ENCODE data around the gene TCEAL8. TPM values are rescaled to one million over a fixed set of nuclear protein-coding genes. Genes with fewer than 3 reads are reported as not detected.

The TCEAL8 gene
- total and polyA plus RNA-seq, 8 donors: 20.0 to 118 (median 78.3) TPM

GRCh38 chrX:103214870-103215424 is 40.0 kb downstream of the TCEAL8 start, which contains the start of gene BEX4:
Gene BEX4 (plus strand): TSS chrX:103215108. CDS start chrX:103216154, 1,046 bp downstream.
- peaks cover 0 to 3% (median 0%) of the 10 kb centered on the region in 4 donors for H3K4me1 ChIP-seq
- intact Hi-C loops (cut with DNase I; ENCODE audit: low total_unique reads): no loop called here
- H3K27ac ChIP-seq: peak within 1 kb of the TSS; percentile 80 to 90 (median 85)
- TF ChIP-seq EP300 (IDR thresholded peaks at IDR 0.05): no peak
- peak in 2 of 4 donors; percentile 57 to 64 for TF ChIP-seq POLR2A (IDR thresholded peaks at IDR 0.05)
- peak; percentile 86 to 95 (median 92) for TF ChIP-seq POLR2AphosphoS5 (IDR thresholded peaks at IDR 0.05)
- no peak for TF ChIP-seq CTCF (IDR thresholded peaks at IDR 0.05)
- H3K36me3 ChIP-seq: no peaks in the 10 kb centered on the region
- whole genome bisulfite sequencing, 5 donors: 0 to 62% (median 2%) methylated on average over 10 to 45 of the region's 45 CpGs
- peak; percentile 84 to 94 for DNase-seq
- peaks cover 0 to 11% (median 0%) of the 10 kb centered on the region in 3 donors for H3K27me3 ChIP-seq
- no peaks in the 10 kb centered on the region for H3K9me3 ChIP-seq
- H3K4me3 ChIP-seq: peak within 1 kb of the TSS; percentile 54 to 74 (median 70)

GRCh38 chrX:103212749-103213457 is 42.1 kb downstream of the TCEAL8 start:
- intact Hi-C loops (cut with DNase I; ENCODE audit: low total_unique reads): no loop called here
- H3K27ac ChIP-seq: no peak overlapping the region
- 64 to 71% (median 70%) methylated on average over 4 to 8 of the region's 8 CpGs for WGBS, 5 donors
- H3K27me3 ChIP-seq: peaks cover 0 to 14% (median 0%) of the 10 kb centered on the region in 3 donors
- H3K36me3 ChIP-seq: no peaks in the 10 kb centered on the region
- no peak for DNase-seq
- H3K4me1 ChIP-seq: peaks cover 0 to 3% (median 0%) of the 10 kb centered on the region in 4 donors
- no peaks in the 10 kb centered on the region for H3K9me3 ChIP-seq
- H3K4me3 ChIP-seq: no peak overlapping the region
- TF ChIP-seq EP300 (IDR thresholded peaks at IDR 0.05) (no peak), POLR2AphosphoS5 (IDR thresholded peaks at IDR 0.05) (no peak), POLR2A (IDR thresholded peaks at IDR 0.05) (no peak), CTCF (IDR thresholded peaks at IDR 0.05) (no peak)

- Histone ChIP-seq H3K9me3 (no peaks in the 10 kb centered on the region), H3K4me1 (peaks cover 0 to 3% (median 0%) of the 10 kb centered on the region in 4 donors), H3K27ac (no peak overlapping the region), H3K36me3 (no peaks in the 10 kb centered on the region), H3K4me3 (no peak overlapping the region), H3K27me3 (peaks cover 0 to 18% (median 0%) of the 10 kb centered on the region in 3 donors)
- WGBS, 5 donors: 23 to 26% (median 24%) methylated on average over 7 of the region's 7 CpGs
- intact Hi-C loops (cut with DNase I; ENCODE audit: low total_unique reads): no loop called here
- TF ChIP-seq EP300 (IDR thresholded peaks at IDR 0.05) (no peak), CTCF (IDR thresholded peaks at IDR 0.05) (peak in 4 of 7 experiments; percentile 14 to 33 (median 26))
- DNase-seq: peak; percentile 44 to 81
Measured at GRCh38 chrX:103211012-103211715, 43.8 kb downstream of the TCEAL8 start.

GRCh38 chrX:103210056-103210455 is 44.9 kb downstream of the TCEAL8 start:
- WGBS, 5 donors: 70 to 79% (median 73%) methylated on average over 5 of the region's 5 CpGs
- DNase-seq: no peak
- Histone ChIP-seq H3K27ac (no peak overlapping the region), H3K36me3 (no peaks in the 10 kb centered on the region), H3K4me3 (no peak overlapping the region), H3K9me3 (no peaks in the 10 kb centered on the region), H3K27me3 (peaks cover 0 to 14% (median 0%) of the 10 kb centered on the region in 3 donors), H3K4me1 (no peaks in the 10 kb centered on the region)
- TF ChIP-seq CTCF (IDR thresholded peaks at IDR 0.05) (no peak), POLR2AphosphoS5 (IDR thresholded peaks at IDR 0.05) (no peak), EP300 (IDR thresholded peaks at IDR 0.05) (no peak), POLR2A (IDR thresholded peaks at IDR 0.05) (no peak)
- intact Hi-C loops (cut with DNase I; ENCODE audit: low total_unique reads): no loop called here

Data from stomach (tissue), 9 donors.